GM19372 (cell line): ENCODE data around the gene INHBB.

Source experiments
- ATAC-seq: cut with Tn5 transposase; IDR thresholded peaks from one replicate; pipeline ENCODE4 v1.9.1; 2021; ENCODE audit warnings: mild to moderate bottlenecking, low read depth, moderate library complexity; ENCODE audit not compliant: unreplicated experiment

The INHBB gene

GRCh38 chr2:120353931-120354330 lies 8.0 kb downstream of the INHBB start:
- no peak for ATAC-seq

DNA sequence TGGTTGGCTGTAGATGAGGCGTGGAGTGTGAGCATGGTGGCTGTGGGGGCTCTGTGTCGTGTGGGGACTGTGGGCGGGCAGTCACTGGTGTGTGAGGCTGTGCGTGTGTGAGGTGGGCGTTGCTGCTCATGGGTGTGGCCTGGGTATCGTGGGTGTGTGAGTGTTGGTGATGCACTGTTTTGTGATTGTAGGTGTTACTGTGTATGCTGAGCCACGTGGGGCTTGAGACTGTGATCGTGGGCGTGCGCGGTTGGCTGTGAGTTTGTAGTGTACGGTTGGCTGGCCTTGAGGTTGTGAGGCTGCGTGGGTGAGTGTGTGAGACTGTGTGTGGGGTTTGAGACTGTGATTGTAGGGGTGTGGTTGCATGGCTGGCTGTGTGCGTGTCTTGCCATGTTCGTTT lies 8.5 kb downstream of the INHBB start:
- ATAC-seq = no peak

GRCh38 chr2:120354935-120355779 lies 9.2 kb downstream of the INHBB start:
- no peak for ATAC-seq

DNA sequence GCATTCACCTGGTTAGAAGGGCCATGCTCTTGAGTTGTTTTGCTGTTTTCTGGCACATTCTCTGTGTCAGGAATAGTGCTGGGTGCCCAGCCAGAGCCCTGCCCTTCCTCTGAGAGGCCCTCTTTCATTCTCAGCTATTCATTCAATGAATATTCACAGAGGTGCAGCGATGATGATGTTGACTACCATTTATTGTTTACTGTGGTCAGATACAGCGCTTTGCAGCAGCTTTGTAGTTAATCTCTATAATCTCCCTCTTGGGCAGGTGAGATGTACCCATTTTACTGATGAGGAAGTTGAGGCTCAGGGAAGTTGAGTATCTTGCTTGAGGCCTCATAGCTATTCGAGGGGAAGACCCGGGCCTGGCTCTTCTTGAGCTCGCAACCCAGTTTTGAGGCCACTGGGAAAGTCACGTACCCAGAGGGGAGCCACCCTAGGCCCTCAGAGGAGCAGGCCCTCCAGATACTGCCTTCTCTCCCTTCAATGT lies 9.9 kb downstream of the INHBB start:
- no peak for ATAC-seq

DNA sequence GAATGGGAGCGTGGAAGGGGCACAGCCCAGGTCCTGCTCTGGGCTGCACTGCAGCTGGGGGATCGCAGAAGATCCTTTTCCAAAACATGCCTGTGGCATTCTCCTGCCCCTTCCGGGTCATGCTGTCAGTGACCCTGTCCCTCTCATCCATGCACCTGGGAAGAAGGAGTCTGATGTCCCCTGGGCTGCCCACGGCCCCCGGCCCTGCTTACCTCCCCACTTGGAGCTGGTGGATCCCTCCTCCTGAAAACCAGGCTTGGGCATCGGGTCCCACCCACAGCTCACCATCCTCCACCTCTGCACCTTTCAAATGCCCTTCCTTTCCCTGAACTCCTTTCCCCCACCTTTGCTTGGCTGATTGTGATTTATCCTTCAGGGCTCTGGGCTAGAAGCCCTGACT lies 11.8 kb downstream of the INHBB start:
- ATAC-seq = no peak

GRCh38 chr2:120358734-120359465 lies 13.0 kb downstream of the INHBB start:
- ATAC-seq = no peak

DNA sequence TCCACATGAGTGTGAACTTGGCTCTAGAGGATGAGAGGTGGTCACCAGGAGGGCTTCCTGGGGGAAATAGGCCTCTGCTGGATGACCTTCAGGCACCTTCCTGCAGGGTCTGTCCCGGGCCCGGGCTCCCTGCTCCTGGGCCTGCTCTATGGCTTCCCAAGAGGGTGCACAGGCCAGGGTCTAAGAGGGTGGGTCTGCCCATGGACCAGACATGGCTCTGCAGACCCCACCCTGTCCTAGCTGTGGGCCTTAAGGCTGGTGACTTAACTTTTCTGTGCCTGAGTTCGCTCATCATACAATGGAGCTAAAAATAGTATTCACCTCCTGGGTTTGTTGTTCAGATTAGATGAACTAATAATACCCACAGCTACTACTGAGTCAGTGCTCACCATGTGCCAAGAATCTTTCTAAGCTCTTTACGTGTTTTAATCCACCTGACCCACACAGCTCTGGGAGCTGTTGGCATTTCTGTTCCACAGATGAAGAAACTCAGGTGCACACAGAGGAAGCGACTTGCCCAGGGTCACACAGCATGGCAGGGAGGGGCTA lies 14.4 kb downstream of the INHBB start:
- ATAC-seq = no peak

DNA sequence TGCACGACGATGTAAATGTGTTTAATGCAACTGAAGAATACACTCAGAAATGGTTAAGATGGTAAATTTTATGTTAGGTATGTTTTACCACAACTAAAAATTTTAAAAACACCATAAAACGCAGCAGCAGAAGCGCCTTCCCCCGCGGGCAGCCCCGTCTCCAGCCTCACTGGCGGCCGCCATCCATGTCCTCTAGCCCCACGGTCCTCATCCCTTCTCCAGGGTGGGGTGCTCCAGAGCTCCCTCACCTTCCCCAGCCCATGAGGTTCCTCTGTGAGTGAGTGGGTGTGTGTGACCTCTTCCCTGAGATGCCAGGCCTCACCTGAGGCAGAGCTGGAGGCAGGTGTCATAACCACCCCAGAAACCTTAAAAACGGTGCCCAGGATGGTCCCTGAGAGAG lies 17.0 kb downstream of the INHBB start:
- ATAC-seq = no peak

- no peak for ATAC-seq
Observed at GRCh38 chr2:120365236-120365793, 19.4 kb downstream of the INHBB start.

- ATAC-seq = no peak
Observed at GRCh38 chr2:120366698-120367097, 20.8 kb downstream of the INHBB start.

DNA sequence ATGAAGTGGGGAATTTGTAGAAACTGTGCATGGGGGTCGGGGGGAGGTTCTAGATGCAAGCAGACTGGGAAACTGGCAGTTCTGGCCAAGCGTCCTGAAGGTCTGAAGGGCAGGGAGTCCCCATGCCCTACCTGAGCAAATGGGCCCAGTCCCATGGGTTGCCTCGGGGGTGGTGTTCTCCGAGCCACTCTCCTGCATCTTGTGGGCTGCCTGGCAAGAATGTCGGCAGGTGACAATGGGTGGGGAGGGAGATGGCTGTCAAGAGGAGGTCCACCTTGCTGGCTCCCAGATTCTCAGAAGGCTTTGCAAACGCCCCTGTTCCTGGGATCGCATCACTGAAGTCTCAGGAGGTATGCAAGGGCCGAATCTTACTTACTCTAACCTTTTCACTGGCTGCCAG lies 21.3 kb downstream of the INHBB start:
- ATAC-seq = no peak

- no peak for ATAC-seq
Observed at GRCh38 chr2:120367649-120368048, 21.7 kb downstream of the INHBB start.

GRCh38 chr2:120368086-120368485 lies 22.1 kb downstream of the INHBB start:
- no peak for ATAC-seq

DNA sequence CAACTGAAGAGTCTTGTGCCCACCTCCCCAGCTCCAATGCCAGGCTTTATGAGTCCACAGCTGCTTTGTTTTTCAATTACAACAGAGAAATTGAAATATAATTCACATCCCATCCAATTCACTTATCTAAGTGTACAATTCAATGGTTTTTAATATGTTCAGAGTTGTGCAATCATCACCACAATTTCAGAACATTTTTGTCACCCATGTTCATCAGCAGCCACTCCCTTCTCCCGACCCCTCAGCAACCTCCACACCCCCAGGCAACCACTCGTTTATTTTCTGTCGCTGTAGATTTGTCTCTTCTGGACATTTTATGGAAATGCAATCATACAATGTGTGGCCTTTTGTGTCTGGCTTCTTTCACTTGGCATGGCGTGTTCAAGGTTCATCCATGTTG lies 23.3 kb downstream of the INHBB start:
- ATAC-seq = no peak

DNA sequence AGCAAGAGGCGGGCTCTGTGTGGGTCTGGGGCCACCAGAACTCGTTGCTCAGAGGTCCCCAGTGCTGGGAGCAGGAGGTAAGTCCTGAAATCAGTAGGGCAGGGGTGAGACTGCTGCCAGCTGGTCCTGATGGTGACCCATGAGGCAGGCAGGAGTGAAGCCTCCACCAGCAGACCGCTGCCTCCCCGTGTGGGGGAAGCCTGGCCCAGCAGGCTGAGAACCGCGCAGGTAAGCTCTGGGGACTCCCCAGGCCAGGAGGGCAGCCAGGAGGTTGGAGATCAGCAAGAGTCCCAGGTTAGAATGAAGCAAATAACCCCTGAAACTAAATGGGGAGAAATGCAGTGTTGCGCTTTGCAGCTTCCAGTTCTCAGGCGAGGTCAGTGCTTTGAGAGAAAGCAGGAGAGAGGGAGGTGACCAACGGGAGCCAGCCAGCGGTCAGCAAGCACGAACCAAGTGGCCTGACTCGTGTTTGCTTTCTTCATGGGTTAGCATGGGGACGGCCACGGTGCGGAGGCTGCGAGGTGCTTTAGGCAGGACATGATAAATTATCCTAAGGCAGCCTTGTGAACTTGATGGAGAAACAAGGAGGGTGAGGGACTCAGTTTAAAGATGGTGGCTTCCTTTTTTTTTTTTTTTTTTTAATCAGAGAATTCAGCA lies 26.2 kb downstream of the INHBB start:
- no peak for ATAC-seq

GRCh38 chr2:120372816-120373215 lies 26.9 kb downstream of the INHBB start:
- no peak for ATAC-seq

DNA sequence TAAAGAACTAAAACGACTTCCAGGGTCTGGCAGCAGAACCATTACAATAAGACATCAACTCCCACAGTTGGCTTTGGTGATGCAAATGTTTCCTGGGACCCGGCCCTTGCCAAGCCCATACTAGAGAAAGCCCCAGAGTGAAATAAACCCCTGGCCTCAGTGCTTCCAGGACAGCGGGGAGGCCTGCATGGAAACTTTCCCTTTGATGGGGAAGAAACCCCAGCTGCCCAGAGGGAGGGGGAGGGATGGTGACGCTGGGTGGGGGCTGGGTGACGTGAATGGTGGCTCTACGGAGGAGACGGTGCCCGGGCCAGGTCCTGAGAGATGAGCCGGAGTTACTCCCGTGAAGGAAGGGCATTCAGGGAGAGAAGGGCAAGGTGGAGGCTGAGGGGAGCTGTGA lies 27.5 kb downstream of the INHBB start:
- no peak for ATAC-seq

GRCh38 chr2:120374821-120375220 lies 28.9 kb downstream of the INHBB start:
- no peak for ATAC-seq

- ATAC-seq = no peak
Observed at GRCh38 chr2:120375251-120376020, 29.5 kb downstream of the INHBB start.

DNA sequence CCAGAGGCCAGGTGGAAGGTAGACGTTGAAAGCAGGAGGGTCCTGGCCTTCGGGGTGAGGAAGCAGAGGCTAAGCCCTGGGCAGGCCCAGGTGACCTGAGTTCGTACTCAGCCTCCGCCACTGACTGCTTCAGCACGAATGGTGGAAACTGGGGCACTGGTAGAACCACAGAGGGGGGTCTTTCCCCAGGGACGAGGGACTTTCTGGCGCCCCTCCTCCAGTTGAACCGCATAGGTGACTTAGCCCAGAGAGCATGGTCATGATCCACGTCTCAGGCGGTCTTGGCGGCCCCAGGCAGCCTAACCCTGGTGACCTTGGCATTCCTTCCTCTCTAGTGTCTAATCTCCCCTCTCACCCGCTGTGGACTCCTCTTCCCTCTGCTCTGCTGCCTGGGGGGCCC lies 30.2 kb downstream of the INHBB start:
- no peak for ATAC-seq
